Stimulated activated CD4-positive, alpha-beta T cell treated with anti-CD3 and anti-CD28 coated beads, Interleukin-12 subunit alpha, Interleukin-12 subunit beta, amount 100 ng/mL, for 24 hours (primary cell): ENCODE results near the gene PLSCR1.
"Not testable (repeated sequence)": the region's sequence is repeated elsewhere in the genome, so short reads cannot be mapped to it uniquely, and the experiment has no call there.

Source experiments
- DNase-seq, 2 experiments: peaks; one replicate each; pipeline ENCODE4 v3.0.0-alpha.2; 2020; ENCODE audit warnings: low read depth in 2 of 2

Gene PLSCR1

GRCh38 chr3:146513386-146514051 lies 30.9 kb downstream of the PLSCR1 start:
- DNase-seq = no peak

GRCh38 chr3:146511402-146512134 lies 32.8 kb downstream of the PLSCR1 start:
- DNase-seq = no peak

- DNase-seq = no peak
Measured at GRCh38 chr3:146507331-146508120, 36.9 kb downstream of the PLSCR1 start.

GRCh38 chr3:146505516-146505915 lies 38.9 kb downstream of the PLSCR1 start:
- DNase-seq = no peak

- DNase-seq = no peak
Measured at GRCh38 chr3:146504498-146505197, 39.8 kb downstream of the PLSCR1 start.

- DNase-seq = no peak
Measured at GRCh38 chr3:146503461-146504202, 40.8 kb downstream of the PLSCR1 start.

- DNase-seq = no peak
Measured at GRCh38 chr3:146502887-146503460, 41.4 kb downstream of the PLSCR1 start.

GRCh38 chr3:146501752-146502151 lies 42.7 kb downstream of the PLSCR1 start:
- DNase-seq = no peak

- DNase-seq = no peak
Measured at GRCh38 chr3:146499701-146500100, 44.7 kb downstream of the PLSCR1 start.

GRCh38 chr3:146498002-146498736 lies 46.2 kb downstream of the PLSCR1 start:
- peak in 1 of 2 experiments; percentile 5 for DNase-seq

- not testable (repeated sequence) for DNase-seq
Measured at GRCh38 chr3:146497145-146497843, 47.1 kb downstream of the PLSCR1 start.

- no peak for DNase-seq
Measured at GRCh38 chr3:146496726-146497125, 47.7 kb downstream of the PLSCR1 start.

- no peak for DNase-seq
Measured at GRCh38 chr3:146496251-146496650, 48.2 kb downstream of the PLSCR1 start.

GRCh38 chr3:146493761-146494160 lies 50.6 kb downstream of the PLSCR1 start:
- DNase-seq = no peak

GRCh38 chr3:146493221-146493620 lies 51.2 kb downstream of the PLSCR1 start:
- DNase-seq = no peak

GRCh38 chr3:146491303-146491702 lies 53.1 kb downstream of the PLSCR1 start:
- DNase-seq = no peak

GRCh38 chr3:146485297-146485696 lies 59.1 kb downstream of the PLSCR1 start:
- no peak for DNase-seq

- DNase-seq = no peak
Measured at GRCh38 chr3:146476094-146476740, 68.2 kb downstream of the PLSCR1 start.

- not testable (repeated sequence) for DNase-seq
Measured at GRCh38 chr3:146474976-146475375, 69.4 kb downstream of the PLSCR1 start.
